ENCODE measurements around the gene PTPN9.

PTPN9 gene

GRCh38 chr15:75455424-75455981 is 123.6 kb downstream of the PTPN9 start:
- Histone ChIP-seq H3K4me3 (replicated peaks; ENCODE audit: low read depth, low read length) (peak overlapping the region; percentile 93), H3K36me3 (ENCODE audit: control insufficient read depth, insufficient read depth, low read length) (no peaks in the 10 kb centered on the region), H3K27me3 (replicated peaks; ENCODE audit: control insufficient read depth, insufficient read depth, low read length) (no peaks in the 10 kb centered on the region)
- peak; percentile 85 for DNase-seq (ENCODE audit: extremely low read depth, insufficient read length)
- TF ChIP-seq, protein P1, sequence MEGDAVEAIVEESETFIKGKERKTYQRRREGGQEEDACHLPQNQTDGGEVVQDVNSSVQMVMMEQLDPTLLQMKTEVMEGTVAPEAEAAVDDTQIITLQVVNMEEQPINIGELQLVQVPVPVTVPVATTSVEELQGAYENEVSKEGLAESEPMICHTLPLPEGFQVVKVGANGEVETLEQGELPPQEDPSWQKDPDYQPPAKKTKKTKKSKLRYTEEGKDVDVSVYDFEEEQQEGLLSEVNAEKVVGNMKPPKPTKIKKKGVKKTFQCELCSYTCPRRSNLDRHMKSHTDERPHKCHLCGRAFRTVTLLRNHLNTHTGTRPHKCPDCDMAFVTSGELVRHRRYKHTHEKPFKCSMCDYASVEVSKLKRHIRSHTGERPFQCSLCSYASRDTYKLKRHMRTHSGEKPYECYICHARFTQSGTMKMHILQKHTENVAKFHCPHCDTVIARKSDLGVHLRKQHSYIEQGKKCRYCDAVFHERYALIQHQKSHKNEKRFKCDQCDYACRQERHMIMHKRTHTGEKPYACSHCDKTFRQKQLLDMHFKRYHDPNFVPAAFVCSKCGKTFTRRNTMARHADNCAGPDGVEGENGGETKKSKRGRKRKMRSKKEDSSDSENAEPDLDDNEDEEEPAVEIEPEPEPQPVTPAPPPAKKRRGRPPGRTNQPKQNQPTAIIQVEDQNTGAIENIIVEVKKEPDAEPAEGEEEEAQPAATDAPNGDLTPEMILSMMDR (IDR thresholded peaks at IDR 0.05; ENCODE audit: insufficient read depth, low read length, poor library complexity, severe bottlenecking), result no peak

GRCh38 chr15:75454471-75455378 is 124.4 kb downstream of the PTPN9 start:
- DNase-seq (ENCODE audit: extremely low read depth, insufficient read length), result peak; percentile 86
- TF ChIP-seq, protein P1 (IDR thresholded peaks at IDR 0.05; ENCODE audit: insufficient read depth, low read length, poor library complexity, severe bottlenecking), result no peak

GRCh38 chr15:75453703-75454470 is 125.2 kb downstream of the PTPN9 start:
- peak; percentile 99 for DNase-seq (ENCODE audit: extremely low read depth, insufficient read length)
- Histone ChIP-seq H3K4me3 (replicated peaks; ENCODE audit: low read depth, low read length) (peak overlapping the region; percentile 93), H3K27me3 (replicated peaks; ENCODE audit: control insufficient read depth, insufficient read depth, low read length) (no peaks in the 10 kb centered on the region), H3K36me3 (ENCODE audit: control insufficient read depth, insufficient read depth, low read length) (no peaks in the 10 kb centered on the region)
- TF ChIP-seq, protein P1 (IDR thresholded peaks at IDR 0.05; ENCODE audit: insufficient read depth, low read length, poor library complexity, severe bottlenecking), result no peak

More at GRCh38 chr15:75454471-75455378, 124.4 kb downstream of the PTPN9 start:
- H3K36me3 ChIP-seq (ENCODE audit: control insufficient read depth, insufficient read depth, low read length), result no peaks in the 10 kb centered on the region
- no peaks in the 10 kb centered on the region for H3K27me3 ChIP-seq (replicated peaks; ENCODE audit: control insufficient read depth, insufficient read depth, low read length)
- peak overlapping the region; percentile 93 for H3K4me3 ChIP-seq (replicated peaks; ENCODE audit: low read depth, low read length)

DNA sequence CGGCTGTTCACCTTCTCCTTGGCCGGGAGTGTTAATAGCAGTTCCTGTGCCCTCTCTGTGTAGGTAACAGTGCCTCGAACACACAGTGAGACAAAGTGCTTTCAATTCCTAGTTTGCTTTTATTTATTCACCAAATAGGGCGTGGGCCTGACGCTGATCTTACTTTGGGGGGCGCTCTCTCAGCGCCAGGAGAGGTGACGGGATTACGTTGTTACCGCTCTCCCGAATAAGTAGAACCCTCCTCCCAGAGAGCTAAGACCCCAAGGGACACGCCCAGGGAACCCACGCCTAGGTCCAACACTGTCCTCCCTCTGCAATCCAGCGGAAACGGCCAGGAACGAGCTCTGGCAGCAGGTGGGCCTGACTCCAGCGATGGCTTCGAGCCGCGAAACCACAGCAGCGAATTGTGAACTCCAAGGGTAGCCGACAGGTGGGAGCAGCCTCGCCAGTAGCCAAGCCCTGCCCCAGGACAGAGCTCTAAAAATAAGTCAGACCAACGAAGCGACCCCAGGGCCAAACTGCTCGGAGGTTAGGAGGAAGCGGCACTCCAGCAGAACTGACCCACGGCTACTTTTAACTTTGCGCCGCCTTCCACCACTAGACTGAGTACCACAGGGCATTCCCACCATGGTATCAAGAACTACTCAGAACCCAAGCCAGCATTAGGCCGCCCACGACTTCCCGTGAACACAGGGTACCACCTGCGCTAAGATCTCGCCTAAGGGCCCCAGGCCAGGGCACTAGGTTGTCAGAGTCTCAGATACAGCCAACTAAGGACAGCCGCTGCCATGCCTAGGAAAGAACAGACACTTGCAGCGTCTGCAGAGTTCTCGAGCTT is 126.0 kb downstream of the PTPN9 start:
- no peaks in the 10 kb centered on the region for H3K27me3 ChIP-seq (replicated peaks; ENCODE audit: control insufficient read depth, insufficient read depth, low read length)
- TF ChIP-seq, protein P1 (IDR thresholded peaks at IDR 0.05; ENCODE audit: insufficient read depth, low read length, poor library complexity, severe bottlenecking), result peak; percentile 46
- H3K4me3 ChIP-seq (replicated peaks; ENCODE audit: low read depth, low read length), result peak overlapping the region; percentile 78
- DNase-seq (ENCODE audit: extremely low read depth, insufficient read length), result peak; percentile 77
- H3K36me3 ChIP-seq (ENCODE audit: control insufficient read depth, insufficient read depth, low read length), result no peaks in the 10 kb centered on the region

DNA sequence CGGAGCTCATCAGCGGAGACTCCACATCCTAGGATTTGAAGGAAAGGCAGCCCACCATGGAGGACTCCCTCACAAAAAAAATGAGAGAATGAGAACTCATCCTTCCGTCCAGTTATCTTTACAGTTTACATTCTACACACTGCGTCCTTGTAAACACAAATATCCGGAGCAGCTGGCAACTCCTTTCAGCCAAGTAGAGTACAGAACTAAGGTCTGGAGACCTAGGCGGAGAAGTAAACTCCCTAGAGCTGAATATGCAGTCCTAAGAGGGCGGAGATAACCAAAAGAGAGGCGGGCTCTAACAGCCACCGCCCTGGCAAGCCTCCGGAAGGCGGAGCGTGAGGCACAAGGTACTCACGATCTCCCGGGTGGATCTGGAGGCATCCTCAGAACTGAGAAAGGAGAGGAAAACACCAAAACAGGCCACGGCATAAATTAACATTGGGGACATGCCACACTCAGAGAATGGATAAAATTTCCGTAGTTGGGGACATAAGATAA is 126.7 kb downstream of the PTPN9 start:
- Histone ChIP-seq H3K36me3 (ENCODE audit: control insufficient read depth, insufficient read depth, low read length) (no peaks in the 10 kb centered on the region), H3K27me3 (replicated peaks; ENCODE audit: control insufficient read depth, insufficient read depth, low read length) (no peaks in the 10 kb centered on the region), H3K4me3 (replicated peaks; ENCODE audit: low read depth, low read length) (peak overlapping the region; percentile 78)
- peak; percentile 78 for DNase-seq (ENCODE audit: extremely low read depth, insufficient read length)
- TF ChIP-seq, protein P1 (IDR thresholded peaks at IDR 0.05; ENCODE audit: insufficient read depth, low read length, poor library complexity, severe bottlenecking), result no peak
